Kidney (tissue), 14 donors: ENCODE results near the gene DNM3. TPM values are rescaled to one million over a fixed set of nuclear protein-coding genes. Genes with fewer than 3 reads are reported as not detected.

Experiments
- DNase-seq, 5 donors: peaks; one replicate each; pipeline ENCODE4 v3.0.0-alpha.2; 2013 to 2020
- FAIRE-seq: peaks from 2 replicates; lab custom pipeline; 2012; peaks lifted over from hg19 to GRCh38; lab: Jason Lieb, UNC
- H3K27ac ChIP-seq, 2 donors: one replicate each; pipeline ENCODE4 v1.7.0; 2013; ENCODE audit warnings: low read depth in 2 of 2, low read length in 2 of 2, inconsistent platforms in 1 of 2
- H3K27me3 ChIP-seq: one replicate; pipeline ENCODE4 v1.7.1; 2013; ENCODE audit warnings: low read length, inconsistent platforms; ENCODE audit not compliant: control insufficient read depth, insufficient read depth
- H3K36me3 ChIP-seq, 3 donors: one replicate each; pipeline versions ENCODE4 v1.7.0 to v1.7.1; 2013; ENCODE audit warnings: low read length in 3 of 3, control low read depth in 1 of 3, inconsistent platforms in 1 of 3; ENCODE audit not compliant: insufficient read depth in 3 of 3, control insufficient read depth in 2 of 3
- H3K4me1 ChIP-seq, 3 donors: one replicate each; pipeline versions ENCODE4 v1.7.0 to v1.7.1; 2013; ENCODE audit warnings: low read length in 3 of 3, inconsistent platforms in 1 of 3, low read depth in 1 of 3; ENCODE audit not compliant: control insufficient read depth in 2 of 3, insufficient read depth in 2 of 3
- H3K4me3 ChIP-seq, 3 donors: one replicate each; pipeline versions ENCODE4 v1.7.0 to v1.8.1; 2013; ENCODE audit warnings: low read length in 3 of 3, control low read depth in 1 of 3, inconsistent platforms in 1 of 3
- H3K9ac ChIP-seq, 3 donors: one replicate each; pipeline versions ENCODE4 v1.7.0 to v1.7.1; 2013; ENCODE audit warnings: low read length in 3 of 3, control low read depth in 1 of 3, inconsistent platforms in 1 of 3
- H3K9me3 ChIP-seq, 3 donors: one replicate each; pipeline versions ENCODE4 v1.7.0 to v1.7.1; 2013; ENCODE audit warnings: low read length in 3 of 3, control low read depth in 1 of 3, inconsistent platforms in 1 of 3; ENCODE audit not compliant: control insufficient read depth in 2 of 3, insufficient read depth in 1 of 3
- CTCF ChIP-seq: IDR thresholded peaks from 3 replicates; pipeline ENCODE4 v1.5.1; 2012; ENCODE audit warnings: mild to moderate bottlenecking, moderate library complexity, borderline replicate concordance; ENCODE audit not compliant: insufficient read depth; ENCODE audit errors: extremely low read depth
- intact Hi-C: fragments of 100-400 bp; cut with DNase I; formaldehyde crosslinking; loops from one replicate; pipeline ENCODE4 v1.11.1; 2022
- polyA plus RNA-seq: library from polyadenylated mRNA; stranded (reverse); fragments of 350-450 nt; fragmentation: Illumina TruSeq; extraction: RNeasy Lipid Tissue Mini Kit (QIAGEN cat#74804); gene quantifications from one replicate; pipeline ENCODE4 v1.2.3, GENCODE V29; 2014; ENCODE audit warnings: low read depth, low replicate concordance; ENCODE audit not compliant: insufficient read depth
- total RNA-seq: library from RNA; stranded (reverse); fragmentation: NEBNext Ultra II Directional; extraction: Animal tissue kit (Norgen Biotek cat#: 25700); gene quantifications from one replicate; pipeline ENCODE4 v1.2.1, GENCODE V29; 2021
- donor health status: control.
- donor health status: control.
- donor health status: control.
- donor health status: control.
- donor health status: control.
- donor health status: DM: yes; HTN: yes; CAD: no.
- donor health status: Normal renal cell carcinoma (clear cell type).

DNM3 gene
- total and polyA plus RNA-seq, 2 donors from 2014 or later, result 5.9 to 19.1 TPM

- no peaks in the 10 kb centered on the region for H3K27me3 ChIP-seq
- no peaks in the 10 kb centered on the region for H3K4me1 ChIP-seq
- no peak overlapping the region for H3K4me3 ChIP-seq
- no peaks in the 10 kb centered on the region for H3K36me3 ChIP-seq
- H3K9ac ChIP-seq, result no peak overlapping the region
- FAIRE-seq (no peak), DNase-seq (peak in 2 of 5 donors; percentile 14 to 64)
- H3K27ac ChIP-seq, result peak overlapping the region in 1 of 2 donors; percentile 48
- TF ChIP-seq CTCF, result no peak
- intact Hi-C loops, result no loop called here
- no peaks in the 10 kb centered on the region for H3K9me3 ChIP-seq
These were observed 268.1 kb downstream of the DNM3 start for GRCh38 chr1:172109359-172109758.

GRCh38 chr1:172112576-172112975 is 271.3 kb downstream of the DNM3 start:
- intact Hi-C loops, result no loop called here
- Histone ChIP-seq H3K4me3 (no peak overlapping the region), H3K36me3 (no peaks in the 10 kb centered on the region), H3K27ac (no peak overlapping the region), H3K9me3 (no peaks in the 10 kb centered on the region), H3K27me3 (no peaks in the 10 kb centered on the region), H3K4me1 (no peaks in the 10 kb centered on the region), H3K9ac (no peak overlapping the region)
- FAIRE-seq (no peak), DNase-seq (no peak)
- TF ChIP-seq CTCF, result no peak

- Histone ChIP-seq H3K4me3 (no peak overlapping the region), H3K4me1 (no peaks in the 10 kb centered on the region), H3K27ac (no peak overlapping the region), H3K27me3 (no peaks in the 10 kb centered on the region), H3K36me3 (no peaks in the 10 kb centered on the region), H3K9ac (no peak overlapping the region), H3K9me3 (no peaks in the 10 kb centered on the region)
- intact Hi-C loops, result no loop called here
- DNase-seq (no peak), FAIRE-seq (no peak)
- TF ChIP-seq CTCF, result no peak
These were observed 276.5 kb downstream of the DNM3 start for GRCh38 chr1:172117800-172118199.

- TF ChIP-seq CTCF, result no peak
- no peak for DNase-seq
- Histone ChIP-seq H3K4me1 (no peaks in the 10 kb centered on the region), H3K27me3 (no peaks in the 10 kb centered on the region), H3K36me3 (no peaks in the 10 kb centered on the region), H3K27ac (no peak overlapping the region), H3K9ac (no peak overlapping the region), H3K4me3 (no peak overlapping the region), H3K9me3 (no peaks in the 10 kb centered on the region)
- FAIRE-seq, result no peak
- intact Hi-C loops, result no loop called here
These were observed 277.3 kb downstream of the DNM3 start for GRCh38 chr1:172118618-172119017.
